Stimulated activated CD4-positive, alpha-beta T cell treated with anti-CD3 and anti-CD28 coated beads, Interleukin-15, amount 100 ng/mL, for 24 hours (primary cell): ENCODE results near the gene MED13L.
A peak's percentile ranks its signal among the peaks of the same experiment; 100 is the strongest.

Experiments used
- DNase-seq: peaks from one replicate; pipeline ENCODE4 v3.0.0-alpha.2; 2020

The MED13L gene

DNA sequence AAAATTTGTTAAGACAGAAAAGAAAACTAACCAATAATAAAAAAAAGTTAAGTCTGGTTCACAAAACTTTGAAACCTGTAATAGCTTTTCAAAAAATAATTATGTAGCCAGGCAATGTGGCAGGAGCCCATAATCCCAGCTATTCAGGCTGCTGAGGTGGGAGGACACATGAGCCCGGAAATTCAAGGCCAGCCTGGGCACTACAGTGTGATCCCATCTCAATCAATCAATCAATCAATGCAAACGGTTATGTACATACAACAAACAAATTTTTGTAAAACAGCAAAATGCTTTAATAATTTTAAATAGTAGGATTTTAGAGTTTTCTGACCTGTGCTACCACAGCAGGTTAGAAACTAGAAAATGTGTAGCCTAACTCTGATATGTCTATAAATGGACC, 152.4 kb downstream of the MED13L start:
- DNase-seq = no peak

DNA sequence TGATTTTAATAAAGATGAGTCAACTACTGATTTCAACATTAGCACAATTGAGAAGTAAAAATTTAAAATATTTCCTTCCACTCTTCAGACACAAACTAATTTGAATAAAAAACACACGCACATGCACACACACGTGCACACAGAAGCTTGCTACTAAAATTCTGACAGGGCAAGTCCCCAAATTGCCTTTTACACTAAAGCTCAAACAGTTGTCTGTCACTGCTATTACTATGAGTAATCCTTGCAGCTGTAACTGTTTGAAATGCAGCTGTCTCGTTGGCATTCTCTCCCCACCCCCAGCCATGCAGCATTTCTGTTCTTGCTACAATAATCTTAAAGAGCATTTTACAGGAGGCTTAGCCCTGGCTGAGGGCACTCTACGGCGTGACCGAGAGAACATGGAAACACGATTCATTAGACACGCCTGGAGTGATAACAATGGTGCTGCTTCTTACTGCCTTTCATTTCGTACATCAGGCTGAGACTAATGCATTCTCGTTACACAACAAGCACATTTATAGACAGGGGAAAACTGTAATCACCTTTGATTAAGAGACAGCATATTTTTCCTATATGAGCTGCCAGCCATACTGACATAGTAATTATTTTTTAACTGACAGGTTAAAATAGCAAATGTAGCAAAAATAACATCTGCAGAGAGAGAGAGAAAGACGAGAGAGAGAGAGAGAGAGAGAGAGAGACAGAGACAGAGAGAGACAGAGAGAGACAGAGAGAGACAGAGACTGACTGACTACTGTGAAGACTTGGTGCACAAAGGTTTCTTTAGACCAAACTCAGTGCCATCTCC, 153.8 kb downstream of the MED13L start:
- DNase-seq = peak; percentile 47

DNA sequence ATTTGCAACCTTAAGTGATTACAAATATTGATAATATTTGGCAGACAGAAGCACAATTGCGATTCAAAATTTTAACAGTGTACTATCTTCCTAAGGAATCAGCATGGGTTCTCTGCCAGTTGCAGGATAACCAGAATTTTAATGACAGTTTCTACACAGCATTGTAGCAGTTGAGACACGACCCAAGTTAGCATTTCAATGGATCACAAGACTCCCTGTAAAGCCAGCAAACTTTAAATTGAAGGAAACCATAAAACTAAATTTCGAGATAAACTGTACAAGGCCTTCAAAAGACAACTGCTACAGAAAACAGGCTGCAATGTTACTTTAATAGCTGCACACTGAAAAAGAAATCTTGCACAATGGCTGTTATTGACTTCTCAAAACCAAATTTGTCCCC, 154.9 kb downstream of the MED13L start:
- DNase-seq = no peak

DNA sequence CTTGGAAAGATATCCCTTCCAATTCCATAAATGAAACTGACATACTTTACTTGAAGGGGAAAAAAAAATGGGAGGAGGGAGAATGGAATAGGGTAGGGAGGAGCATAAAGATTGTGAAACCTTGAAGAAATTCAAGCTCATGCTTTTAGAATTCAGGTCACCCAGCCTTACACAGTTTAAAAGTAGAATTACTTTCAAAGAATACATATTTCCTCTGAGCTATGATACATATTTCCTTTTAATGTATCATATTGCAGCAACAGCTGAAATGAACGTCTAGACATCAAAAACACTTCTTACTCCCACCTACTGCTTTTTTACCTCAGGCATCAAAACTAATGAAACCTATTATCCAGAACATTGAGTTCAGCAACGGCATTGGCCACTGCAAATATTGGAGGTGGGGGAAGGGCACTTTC, 156.0 kb downstream of the MED13L start:
- no peak for DNase-seq

DNA sequence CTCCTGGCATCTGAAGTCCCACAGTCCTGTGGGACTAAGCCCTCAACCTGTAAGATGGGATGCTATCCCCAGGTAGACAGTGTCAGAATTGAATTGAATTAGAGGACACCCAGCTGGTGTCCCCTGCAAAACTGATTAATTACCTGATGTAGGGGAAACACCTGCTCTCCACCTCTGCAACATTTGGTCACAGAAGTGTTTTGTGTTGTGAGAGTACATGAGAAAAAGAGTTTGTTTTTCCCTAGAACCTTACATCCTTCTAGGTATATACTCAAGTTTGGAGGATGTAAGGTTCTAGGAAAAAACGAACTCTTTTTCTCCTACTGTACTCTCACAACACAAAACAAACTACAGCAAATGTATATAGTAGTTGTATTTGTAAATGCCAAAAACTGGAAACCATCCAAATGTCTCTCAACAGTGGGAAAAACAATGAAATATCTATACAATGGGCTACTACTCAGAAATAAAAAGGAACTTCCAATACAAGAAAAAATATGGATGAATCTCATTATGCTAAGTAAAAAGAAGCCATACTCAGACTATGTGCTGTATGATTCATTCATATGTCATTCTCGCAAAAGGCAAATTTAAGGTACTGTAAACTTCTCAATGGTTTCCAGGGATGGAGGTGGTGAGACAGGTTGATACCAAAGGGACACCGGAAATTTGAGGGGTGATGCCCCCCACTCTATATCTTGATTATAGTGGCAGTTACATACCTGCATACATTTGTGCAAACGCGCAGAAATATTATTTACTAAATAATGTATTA, 160.7 kb downstream of the MED13L start:
- no peak for DNase-seq

DNA sequence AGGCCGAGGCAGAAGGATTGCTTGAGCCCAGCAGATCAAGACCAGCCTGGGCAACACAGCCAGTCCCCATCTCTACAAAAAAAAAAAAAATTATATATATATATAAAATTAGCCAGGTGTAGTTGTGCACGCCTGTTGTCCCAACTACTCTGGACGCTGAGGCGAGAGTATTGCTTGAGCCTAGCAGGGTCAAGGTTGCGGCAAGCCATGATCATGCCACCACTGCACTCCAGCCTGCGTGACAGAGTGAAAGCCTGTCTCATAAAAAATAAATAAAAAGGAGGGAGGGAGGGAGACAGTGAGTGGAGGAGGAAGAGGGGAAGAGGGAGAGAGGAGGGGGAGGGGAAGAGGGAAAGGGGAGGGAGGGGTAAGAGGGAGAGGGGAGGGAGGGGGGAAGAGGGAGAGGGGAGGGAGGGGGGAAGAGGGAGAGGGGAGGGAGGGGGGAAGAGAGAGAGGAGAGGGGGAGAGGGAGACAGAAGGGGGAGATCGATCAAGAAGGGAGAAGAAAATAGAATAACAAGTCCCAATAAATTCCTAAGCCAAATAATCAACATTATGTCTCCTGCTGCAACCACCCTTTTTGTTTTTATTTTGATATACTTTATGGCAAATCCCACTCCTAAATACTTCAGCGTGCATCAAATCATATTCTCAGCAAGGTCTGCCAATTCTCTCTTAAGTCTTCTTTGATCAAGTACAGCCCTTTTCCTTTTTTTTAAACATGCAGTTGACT, 163.9 kb downstream of the MED13L start:
- no peak for DNase-seq

DNA sequence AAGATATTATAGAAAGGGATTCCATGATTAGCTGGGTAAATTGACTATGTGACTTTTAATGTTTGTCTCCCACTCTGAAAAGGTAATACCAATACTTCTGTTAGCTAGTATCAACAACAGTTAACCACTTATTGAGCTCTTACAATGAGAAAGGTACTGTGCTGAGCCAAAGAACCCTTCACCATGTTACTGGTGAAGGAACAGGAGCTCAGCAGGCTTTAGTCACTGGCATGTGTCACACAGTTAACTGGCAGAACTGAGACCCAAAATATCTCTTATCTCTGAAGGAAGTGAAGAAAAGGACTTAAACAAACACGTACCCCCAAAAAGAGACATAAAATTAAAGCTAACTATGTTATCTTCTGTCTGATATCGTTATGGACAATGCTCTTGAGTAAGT, 170.6 kb downstream of the MED13L start:
- DNase-seq = no peak

DNA sequence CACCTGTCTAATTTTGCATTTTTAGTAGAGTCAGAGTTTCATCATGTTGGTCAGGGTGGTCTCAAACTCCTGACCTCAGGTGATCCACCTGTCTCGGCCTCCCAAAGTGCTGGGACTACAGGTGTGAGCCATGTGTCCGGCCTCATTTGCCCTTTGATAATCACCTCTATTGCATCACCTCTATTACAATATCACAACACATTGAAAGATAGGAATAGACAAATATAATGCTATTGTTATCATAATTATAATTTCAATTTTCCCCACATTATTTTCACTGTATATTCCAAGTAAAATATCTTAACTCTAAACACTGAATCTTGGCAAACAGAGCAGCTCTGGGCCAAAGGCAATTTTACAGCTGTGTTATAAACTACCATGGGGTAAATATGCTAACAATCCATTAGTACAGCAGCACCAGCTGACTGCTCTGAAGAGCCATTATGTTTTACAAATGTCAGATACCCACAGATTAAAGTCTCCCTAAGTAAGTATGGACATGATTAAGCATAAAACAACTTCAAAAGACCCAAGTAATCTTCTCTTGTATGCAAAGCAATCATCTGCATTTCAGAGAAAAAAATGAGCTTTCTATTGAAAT, 173.2 kb downstream of the MED13L start:
- no peak for DNase-seq

DNA sequence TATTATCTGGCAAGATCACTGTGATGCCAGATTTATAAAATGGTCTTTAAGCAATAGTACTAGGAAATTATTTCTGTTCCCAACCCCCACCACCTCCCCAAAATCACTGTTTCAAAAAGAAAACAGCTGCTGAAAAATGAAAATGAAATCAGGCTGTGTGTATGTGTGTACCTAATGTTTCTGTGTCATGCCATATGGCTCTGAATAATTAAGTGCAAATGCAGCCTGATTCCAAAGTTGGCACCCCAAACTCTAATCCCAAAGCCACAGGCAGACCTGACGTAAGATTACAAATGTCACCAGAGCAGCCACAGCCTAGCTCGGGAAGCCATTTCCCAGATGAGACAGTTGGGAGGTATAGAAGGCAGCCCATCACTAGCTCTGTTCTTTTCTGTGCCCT, 175.5 kb downstream of the MED13L start:
- DNase-seq = no peak

DNA sequence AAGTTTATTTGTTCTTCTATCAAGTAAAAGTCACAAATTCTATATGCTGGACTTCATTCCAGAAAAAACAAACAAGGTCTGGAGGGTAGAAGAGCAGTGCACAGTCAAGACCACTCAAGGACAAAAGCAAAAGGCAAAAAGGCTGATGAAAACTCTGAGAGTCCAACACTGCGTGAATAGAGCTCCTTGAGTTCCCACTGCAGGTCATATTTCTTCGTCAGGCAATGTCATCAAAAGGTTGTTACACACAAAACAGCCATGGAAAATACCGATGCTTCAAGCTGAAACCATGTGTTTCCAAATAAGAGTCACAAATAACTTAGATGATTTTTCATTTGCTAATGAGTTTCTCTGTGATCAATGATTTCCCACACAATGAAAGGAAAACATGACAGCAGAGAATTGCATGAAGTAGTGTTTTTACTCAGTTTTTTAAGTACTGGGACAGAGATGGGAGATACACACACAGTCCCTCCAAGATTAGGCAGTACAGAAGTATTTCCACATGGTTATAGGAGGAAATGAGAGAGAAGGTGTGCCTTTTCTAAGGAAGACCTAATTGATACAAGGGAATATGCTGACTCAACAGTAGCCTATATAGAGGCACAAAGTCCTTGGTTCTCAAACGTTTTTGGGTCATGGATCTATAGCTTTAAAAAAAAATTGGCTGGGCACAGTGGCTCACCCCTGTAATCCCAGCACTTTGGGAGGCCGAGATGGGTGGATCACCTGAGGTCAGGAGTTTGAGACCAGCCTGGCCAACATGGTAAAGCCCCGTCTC, 177.7 kb downstream of the MED13L start:
- no peak for DNase-seq

DNA sequence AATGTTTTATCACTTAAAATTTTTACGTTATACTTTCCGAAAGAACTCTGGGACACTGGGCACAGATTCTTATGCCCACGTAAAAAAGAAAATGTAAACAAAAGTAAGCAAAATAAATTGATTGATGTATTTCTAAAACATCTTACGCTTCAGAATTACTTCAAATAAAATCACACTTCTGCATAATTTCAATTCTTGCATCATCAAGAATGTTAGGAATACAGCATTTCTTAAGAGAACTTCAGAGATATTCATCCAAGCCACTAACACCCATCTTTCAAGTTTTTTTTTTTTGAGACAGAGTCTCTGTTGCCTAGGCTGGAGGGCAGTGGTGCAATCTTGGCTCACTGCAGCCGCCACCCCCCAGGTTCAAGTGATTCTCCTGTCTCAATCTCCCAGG, 180.6 kb downstream of the MED13L start:
- no peak for DNase-seq

DNA sequence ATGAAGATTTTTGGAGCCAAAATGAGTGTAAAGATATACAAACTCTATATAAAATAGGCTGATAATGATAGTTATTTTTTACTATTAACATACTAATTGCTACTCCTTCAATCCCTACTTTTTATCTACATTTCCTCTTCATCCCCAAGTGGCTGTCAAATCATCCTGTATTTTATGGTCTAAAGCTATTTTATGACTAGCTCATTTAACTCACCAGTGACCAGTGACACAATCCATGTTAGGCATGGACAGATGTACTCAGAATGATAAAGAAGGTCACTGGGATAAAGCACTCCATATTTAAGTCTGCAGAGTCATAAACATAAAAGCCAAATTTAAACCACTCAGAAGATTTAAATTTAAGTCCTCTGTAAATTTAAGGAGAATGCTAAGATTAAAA, 183.0 kb downstream of the MED13L start:
- DNase-seq = no peak

DNA sequence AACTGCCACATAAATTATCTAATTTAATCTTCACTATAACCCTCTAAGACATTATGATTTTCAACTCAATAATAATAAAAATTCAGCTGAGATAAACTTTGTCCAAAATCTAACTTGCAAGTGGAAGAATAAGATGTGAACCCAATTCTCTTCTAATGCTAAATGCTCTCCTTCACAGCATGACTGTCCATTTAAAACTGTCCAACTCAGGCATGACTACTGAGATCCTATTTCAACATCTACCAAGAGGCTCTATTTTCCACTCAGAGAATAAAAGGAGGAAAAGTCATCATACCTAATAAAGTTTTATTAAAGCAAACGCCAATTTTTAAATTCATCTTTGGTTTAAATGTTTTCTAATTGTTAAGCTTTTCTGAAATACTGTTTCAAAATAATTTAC, 183.6 kb downstream of the MED13L start:
- no peak for DNase-seq

DNA sequence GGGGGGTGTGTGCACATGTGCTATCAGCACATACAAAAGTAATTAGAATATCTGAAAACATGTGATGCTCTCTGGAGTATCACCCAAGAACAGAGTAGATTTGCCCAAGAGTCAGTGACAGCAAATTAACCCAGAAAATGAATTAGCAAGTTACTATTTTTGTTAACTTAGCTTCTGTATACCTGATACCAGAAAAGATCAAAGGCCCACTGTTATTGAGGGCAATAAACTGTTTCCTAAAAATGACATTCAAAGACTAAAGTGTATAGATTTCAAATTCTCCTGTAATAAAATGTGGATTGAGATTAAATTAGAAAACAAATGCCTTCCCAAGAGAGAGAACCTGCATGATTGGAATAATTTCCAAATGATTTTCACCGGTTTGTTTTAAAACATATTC, 184.7 kb downstream of the MED13L start:
- no peak for DNase-seq

DNA sequence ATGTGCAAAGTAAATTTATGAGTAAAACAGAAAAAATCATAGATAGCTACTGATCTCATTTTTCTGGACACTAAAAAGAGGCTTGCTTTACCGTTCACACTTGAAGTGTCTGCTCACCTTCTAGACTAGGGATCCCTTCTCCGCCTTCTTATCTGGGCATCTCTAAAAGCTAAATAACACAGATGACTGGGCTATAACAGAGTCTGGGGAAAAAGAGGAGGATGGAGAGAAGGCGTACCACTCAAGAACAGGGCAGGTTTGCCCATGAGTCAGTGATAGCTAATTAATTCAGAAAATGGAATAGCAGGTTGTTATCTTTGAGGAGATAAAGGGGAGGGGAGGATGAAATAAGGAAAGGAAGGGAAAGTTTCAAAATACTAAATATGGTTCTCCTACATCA, 185.3 kb downstream of the MED13L start:
- no peak for DNase-seq

DNA sequence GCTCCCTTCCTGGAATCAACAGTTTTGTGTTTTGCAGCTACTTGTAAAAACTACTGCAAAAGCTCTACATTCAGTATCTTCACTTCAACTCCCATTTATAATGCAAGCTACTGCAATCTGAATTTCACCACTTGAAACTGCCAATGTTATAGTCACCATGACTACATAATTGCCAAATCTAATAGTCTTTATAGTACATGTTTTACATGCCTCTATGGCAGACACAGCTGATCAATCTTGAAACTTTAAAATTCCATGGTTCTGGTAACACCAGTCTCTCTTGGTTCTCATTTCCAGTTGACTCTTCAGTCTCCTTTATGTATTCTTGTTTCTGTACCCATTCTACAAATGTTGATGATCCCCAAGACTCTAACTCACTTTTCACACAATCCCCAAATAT, 185.9 kb downstream of the MED13L start:
- no peak for DNase-seq

DNA sequence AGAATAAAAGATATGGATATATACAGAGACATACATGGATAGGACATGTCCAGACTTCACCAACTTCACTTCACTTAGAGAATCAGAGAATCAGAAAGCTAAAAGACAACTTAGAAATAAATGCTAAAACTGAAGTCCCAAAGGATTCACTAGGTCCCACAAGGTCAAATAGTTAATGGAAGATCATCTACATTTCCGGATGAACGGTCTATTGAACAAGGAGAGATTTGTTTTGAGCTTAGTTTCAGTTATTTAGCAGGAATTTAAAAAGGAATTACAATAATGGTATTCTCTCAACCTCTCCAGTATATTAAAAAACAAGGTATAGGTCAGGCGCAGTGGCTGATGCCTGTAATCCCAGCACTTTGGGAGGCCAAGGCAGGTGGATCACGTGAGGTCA, 187.0 kb downstream of the MED13L start:
- no peak for DNase-seq

DNA sequence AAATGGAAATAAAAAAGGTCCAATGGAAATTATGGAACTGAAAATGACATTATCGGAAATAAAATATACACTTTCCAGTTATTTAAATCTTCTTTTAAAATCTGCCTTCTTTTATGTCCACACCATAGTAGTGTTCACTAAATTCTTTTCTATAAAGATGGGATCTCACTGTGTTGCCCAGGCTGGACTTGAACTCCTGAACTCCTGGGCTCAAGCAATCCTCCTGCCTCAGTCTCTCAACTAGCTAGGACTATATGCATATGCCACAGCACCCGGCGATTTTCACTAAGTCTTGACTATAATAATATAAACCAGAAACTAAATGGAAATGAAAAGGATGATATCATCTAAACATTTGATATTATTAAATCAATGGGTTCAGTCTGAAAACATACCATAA, 188.4 kb downstream of the MED13L start:
- DNase-seq = no peak

DNA sequence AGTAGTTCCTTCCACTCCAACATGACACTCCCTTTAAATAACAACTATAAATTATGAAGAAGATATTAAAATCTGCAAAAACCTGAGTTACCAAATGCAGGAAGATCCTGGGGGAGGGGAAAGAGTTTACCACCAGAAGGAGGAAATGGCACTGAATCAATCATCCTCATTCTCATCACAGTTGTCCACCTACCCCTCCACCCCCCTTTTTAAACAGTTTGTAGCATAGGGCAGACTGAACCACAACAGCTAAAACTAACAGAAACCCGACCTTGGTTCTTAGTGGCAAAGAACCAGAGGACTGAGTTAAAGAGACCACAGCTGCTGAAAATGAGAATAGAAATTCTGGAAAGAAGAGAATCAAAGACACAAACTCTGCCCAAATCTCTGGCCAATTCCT, 189.5 kb downstream of the MED13L start:
- DNase-seq = no peak

DNA sequence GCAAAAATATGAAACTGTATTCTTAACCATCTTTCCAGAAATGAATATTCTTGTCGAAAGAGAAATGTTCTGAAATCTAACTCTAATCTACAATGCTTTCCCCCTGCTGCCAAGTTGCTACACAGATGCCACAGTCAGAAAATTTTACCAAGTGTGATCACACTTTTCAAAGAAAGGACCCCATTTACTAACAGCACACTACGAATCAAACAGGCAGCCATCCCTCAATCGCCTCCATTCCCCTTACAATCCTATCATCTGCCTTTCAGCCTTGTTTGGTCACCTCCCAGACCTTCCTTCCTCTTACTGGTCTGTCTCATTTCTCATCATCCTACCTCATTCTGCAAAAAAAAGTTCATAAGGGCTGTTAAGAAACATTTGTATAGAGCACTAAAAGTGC, 190.1 kb downstream of the MED13L start:
- peak; percentile 7 for DNase-seq

DNA sequence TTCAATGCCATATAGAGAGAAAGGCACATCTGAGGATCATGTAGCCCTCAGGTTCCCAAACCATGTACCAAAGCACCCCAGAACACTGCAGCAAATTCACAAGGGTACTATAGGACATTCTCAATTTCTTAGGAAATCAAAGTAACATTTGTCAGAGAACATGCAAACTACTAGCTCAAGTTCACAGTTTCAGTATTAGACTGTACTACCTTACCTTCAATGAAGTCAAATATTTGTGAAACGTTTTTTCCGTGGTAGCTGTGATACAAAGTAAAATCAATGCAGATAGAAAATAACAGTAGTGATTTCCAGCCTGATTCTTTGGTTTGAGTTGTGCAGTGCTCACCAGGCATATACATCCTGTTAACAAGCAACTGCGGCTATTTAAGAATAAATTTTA, 197.1 kb downstream of the MED13L start:
- DNase-seq = no peak

DNA sequence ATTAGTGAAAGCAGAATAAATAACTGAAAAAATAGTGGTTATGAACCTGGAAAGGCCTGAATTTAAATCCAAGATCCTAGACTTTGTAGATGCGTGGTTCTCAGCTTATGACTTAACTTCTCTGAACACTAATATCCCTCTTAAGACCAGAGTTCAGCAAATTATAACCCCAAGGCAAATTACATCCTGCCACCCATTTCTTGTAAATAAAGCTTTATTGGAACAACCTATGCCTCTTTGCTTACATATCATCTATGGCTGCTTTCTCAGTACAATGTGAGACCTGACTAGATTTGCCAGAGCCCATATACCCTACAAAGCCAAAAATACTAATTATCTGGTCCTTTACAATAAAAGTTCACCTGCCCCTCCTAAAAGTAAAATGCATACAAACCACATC, 199.1 kb downstream of the MED13L start:
- DNase-seq = no peak

DNA sequence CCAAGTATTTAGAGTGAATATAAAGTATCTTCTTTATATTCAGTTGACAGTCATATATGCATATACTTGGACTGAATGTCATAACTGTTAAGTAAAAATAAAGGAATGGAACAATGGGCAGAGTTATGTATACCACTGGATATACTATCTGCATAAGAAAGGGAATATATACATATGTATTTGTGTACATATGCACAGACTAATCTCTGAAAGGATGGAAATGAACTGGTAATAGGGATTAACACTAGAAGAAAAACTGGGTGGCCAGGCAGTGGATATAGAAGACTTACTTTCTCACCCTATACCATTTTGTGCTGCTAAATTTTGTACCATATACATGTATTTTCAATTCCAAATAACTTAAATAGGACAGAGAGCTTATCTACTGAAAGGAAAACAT, 200.1 kb downstream of the MED13L start:
- DNase-seq = no peak
